ENCODE measurements around the gene FOLH1.
"Not testable (repeated sequence)": the region's sequence is repeated elsewhere in the genome, so short reads cannot be mapped to it uniquely, and the experiment has no call there.

FOLH1 gene

GRCh38 chr11:49175378-49175777 lies 33.0 kb downstream of the FOLH1 start:
- not testable (repeated sequence) for DNase-seq

- DNase-seq = not testable (repeated sequence)
Measured at GRCh38 chr11:49174691-49175366, 33.6 kb downstream of the FOLH1 start.

- not testable (repeated sequence) for DNase-seq
Measured at GRCh38 chr11:49171613-49172012, 36.8 kb downstream of the FOLH1 start.

GRCh38 chr11:49169579-49169978 lies 38.8 kb downstream of the FOLH1 start:
- DNase-seq = not testable (repeated sequence)

GRCh38 chr11:49168992-49169391 lies 39.4 kb downstream of the FOLH1 start:
- DNase-seq = not testable (repeated sequence)

GRCh38 chr11:49151211-49151610 lies 57.2 kb downstream of the FOLH1 start:
- DNase-seq = no peak

- not testable (repeated sequence) for DNase-seq
Measured at GRCh38 chr11:49102356-49102755, 106.0 kb downstream of the FOLH1 start.
